Right ventricle myocardium superior (tissue), 1 donor: ENCODE results near the gene C17orf107. TPM values are rescaled to one million over a fixed set of nuclear protein-coding genes. Genes with fewer than 3 reads are reported as not detected.
"Not testable (repeated sequence)": the region's sequence is repeated elsewhere in the genome, so short reads cannot be mapped to it uniquely, and the experiment has no call there.

ENCODE experiments used
- ATAC-seq: fragments of 200-7000 bp; cut with Tn5 transposase; one replicate; pipeline ENCODE4 v1.9.1; 2020; ENCODE audit warnings: mild to moderate bottlenecking; ENCODE audit not compliant: poor library complexity
- DNase-seq: peaks from one replicate; pipeline ENCODE4 v3.0.0-alpha.2; 2020
- intact Hi-C: fragments of 100-400 bp; cut with DNase I; formaldehyde crosslinking; loops from one replicate; pipeline ENCODE4 v1.11.2; 2022
- long read RNA-seq: library from polyadenylated mRNA; unstranded; transcript quantifications from one replicate; pipeline ENCODE4 v2.0.0, GENCODE V29; 2021
- total RNA-seq: library from RNA; stranded (reverse); fragmentation: NEBNext Ultra II Directional; extraction: Animal tissue kit (Norgen Biotek cat#: 25700); gene quantifications from one replicate; pipeline ENCODE4 v1.2.1, GENCODE V29; 2021
- donor health status: DM: no; HTN: yes; CAD: no; lungs with severe emphysema.

Gene C17orf107
- total RNA-seq = 0.51 TPM
- long read RNA-seq, partial matches to known transcripts = 0 of 1 reads
- long read RNA-seq, other reads (novel, unspliced or antisense) = 0 of 1 reads

- ATAC-seq (peak; percentile 66), DNase-seq (peak; percentile 88)
- intact Hi-C loops = no loop called here
These were observed at the start of gene C17orf107 for GRCh38 chr17:4899341-4900230. Gene C17orf107 (plus strand): TSS chr17:4899536. CDS start chr17:4899763, 227 bp downstream.

DNA sequence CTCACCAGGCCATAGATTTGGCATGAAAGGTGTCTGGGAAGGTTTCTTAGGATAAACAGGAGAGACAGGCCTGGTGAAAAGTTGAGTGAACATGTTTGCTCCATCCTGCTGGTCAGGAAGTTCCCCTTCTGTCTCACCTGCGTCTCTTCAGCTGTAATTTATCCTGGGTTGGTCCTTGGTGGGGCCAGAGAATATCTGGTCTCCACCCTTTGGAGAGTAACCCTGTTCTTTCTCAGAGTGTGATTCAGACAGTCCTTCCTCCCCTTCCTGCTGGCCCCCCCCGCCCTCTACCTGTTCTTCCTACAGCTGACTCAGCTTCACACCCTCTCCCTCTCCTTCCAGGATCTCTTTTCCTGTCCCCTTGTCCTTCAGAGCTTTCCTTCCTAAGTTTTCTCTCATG is 49.1 kb upstream of the C17orf107 start:
- DNase-seq (no peak), ATAC-seq (no peak)
- intact Hi-C loops = no loop called here

GRCh38 chr17:4851084-4851483 is 48.3 kb upstream of the C17orf107 start:
- ATAC-seq = no peak

DNA sequence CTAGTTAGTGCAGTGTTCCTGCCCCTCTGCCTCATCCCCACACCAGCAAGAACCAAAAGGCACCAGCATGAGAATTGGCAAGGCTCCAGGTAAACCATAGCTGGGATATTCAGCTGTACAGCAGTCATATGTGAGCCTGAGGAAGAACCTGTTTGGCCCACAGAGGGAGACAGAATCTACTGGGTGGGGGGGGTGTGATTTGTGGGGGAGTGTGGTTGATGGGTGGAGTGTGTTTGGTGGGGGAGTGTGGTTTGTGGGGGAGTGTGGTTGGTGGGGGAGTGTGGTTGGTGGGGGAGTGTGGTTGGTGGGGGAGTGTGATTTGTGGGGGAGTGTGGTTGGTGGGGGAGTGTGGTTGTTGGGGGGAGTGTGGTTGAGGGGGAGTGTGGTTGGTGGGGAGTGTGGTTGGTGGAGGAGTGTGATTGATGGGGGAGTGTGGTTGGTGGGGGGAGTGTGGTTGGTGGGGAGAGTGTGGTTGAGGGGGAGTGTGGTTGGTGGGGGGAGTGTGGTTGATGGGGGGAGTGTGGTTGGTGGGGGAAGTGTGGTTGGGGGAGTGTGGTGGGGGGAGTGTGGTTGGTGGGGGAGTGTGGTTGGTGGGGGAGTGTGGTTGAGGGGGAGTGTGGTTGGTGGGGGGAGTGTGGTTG is 46.6 kb upstream of the C17orf107 start:
- intact Hi-C loops = no loop called here
- ATAC-seq (no peak), DNase-seq (no peak)

More at GRCh38 chr17:4851084-4851483, 48.3 kb upstream of the C17orf107 start:
- no peak for DNase-seq
- intact Hi-C loops = no loop called here

DNA sequence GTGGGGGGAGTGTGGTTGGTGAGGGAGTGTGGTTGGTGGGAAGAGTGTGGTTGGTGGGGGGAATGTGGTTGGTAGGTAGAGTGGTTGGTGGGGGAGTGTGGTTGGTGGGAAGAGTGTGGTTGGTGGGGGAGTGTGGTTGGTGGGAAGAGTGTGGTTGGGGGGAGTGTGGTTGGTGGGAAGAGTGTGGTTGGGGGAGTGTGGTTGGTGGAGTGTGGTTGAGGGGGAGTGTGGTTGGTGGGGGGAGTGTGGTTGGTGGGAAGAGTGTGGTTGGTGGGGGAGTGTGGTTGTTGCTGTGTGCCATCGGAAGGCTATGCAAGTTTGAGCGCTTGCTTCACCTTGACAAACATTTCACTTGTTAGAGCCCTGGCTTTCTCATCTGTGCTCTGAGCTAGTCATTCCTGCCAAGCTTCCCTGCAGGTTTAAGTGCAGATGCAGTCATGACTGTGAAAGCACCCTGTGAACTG is 46.1 kb upstream of the C17orf107 start:
- ATAC-seq (no peak), DNase-seq (no peak)
- intact Hi-C loops = no loop called here

DNA sequence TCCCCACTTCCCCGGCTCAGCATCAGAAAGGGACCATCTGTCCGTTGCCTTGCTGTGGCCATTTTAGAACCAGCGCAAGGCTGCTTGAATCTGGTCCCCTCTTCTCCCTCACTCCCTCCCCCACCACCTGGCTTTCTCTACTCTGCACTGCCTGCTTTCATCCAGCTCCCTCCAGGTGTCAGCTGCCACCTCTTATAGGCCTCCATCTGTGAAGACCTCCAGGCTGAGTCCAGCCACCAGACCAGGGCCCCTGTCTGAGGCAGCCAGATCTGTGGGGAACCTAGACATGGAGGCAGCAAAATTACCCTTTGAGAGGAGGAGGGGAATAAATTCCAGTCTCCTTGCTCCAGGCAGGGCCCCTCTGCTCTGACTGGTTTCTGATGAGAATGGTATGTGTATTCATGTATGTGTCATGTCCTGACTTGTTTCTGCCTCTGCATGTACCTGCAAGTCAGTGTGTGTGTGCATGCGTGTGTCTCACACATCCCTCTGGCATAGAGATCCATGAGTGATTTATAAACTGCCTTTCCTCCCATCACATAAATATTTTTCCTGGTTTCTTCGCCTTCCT is 45.1 kb upstream of the C17orf107 start:
- intact Hi-C loops = no loop called here
- no peak for ATAC-seq
- no peak for DNase-seq

GRCh38 chr17:4856271-4856936 is 42.9 kb upstream of the C17orf107 start:
- intact Hi-C loops = no loop called here
- no peak for DNase-seq
- ATAC-seq = no peak

DNA sequence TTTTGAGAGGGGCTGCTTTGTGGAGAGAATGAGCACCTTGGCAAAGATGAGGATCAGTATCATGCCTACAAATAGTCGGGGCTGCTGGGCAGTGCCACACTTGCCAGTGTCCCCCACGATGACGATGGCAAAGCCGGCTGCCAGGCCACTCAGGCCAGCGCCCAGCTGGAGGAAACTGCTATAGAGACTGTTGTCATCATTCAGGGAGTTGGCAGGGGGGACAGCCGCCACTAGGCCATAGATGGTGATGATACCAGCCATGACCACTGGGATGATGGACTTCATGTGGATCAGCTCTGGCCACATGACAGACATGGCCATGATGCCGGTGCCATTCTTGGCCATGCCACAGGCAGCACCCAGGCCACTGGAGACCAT is 42.4 kb upstream of the C17orf107 start:
- DNase-seq = no peak

GRCh38 chr17:4857347-4857746 is 42.0 kb upstream of the C17orf107 start:
- ATAC-seq, intact Hi-C loops, DNase-seq: not testable (repeated sequence)

More for the DNA sequence above, 42.4 kb upstream of the C17orf107 start:
- no peak for ATAC-seq
- intact Hi-C loops = no loop called here

DNA sequence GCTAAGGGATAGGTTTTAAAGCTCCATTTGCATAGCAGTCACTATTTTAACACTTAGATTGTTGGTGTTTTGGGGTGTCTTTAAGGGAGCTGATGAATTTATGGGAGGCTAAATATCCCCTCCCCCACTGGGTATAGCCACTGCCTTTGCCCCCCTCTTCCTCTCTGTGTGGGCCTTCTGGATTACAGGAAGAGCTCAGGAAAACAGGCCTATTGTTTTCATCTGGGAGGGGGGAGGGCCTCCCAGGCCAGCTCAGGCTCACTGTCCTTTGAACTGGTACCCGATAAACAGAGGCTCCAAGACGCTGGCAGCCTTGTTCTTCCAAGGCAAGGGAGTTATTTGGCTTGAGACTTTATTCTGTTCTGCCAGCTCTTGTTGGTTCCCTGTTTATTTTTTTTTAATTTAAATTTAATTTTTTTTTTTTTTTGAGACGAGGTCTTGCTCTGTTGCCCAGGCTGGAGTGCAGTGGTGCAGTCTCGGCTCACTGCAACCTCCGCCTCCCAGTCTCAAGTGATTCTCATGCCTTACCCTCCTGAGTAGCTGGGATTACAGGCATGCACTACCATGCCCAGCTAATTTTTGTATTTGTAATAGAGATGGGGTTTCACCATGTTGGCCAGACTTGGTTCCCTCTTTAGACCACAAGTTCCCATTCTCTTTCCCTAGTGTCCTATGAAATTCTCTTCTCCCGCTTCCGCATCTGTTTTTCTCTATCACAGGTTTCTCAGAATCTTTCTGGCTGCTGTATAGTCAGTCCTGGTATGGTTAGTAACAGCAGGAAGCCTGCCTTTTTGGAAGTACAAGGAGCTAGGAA is 41.1 kb upstream of the C17orf107 start:
- intact Hi-C loops = loop anchor here (2.0 kb wide), 1 partner anchor 23 kb away; no protein-coding TSS in a partner anchor
- DNase-seq (no peak), ATAC-seq (peak; percentile 35)

DNA sequence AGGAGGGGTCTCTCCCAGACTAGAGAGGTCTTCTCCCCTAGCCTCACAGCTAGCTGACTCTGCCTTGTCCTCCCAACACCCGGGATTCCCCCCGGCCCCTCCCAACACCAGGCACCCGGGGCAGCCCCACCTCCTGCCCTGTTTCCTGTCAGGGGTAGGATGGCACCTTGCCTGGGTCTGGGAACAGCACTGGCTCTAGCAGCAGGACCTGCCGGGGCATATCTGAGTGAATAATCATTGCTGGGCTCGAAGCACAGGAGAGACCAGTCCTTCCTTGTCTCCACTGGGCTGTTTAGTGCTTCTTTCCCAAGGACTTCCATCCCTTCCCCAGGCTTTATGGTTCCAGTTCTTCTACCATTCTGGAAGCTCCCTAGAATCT is 40.5 kb upstream of the C17orf107 start:
- intact Hi-C loops = loop anchor here (2.0 kb wide), 1 partner anchor 22 kb away; no protein-coding TSS in a partner anchor
- ATAC-seq = peak; percentile 85
- DNase-seq = peak; percentile 74

GRCh38 chr17:4859816-4860625 is 39.3 kb upstream of the C17orf107 start:
- ATAC-seq (no peak), DNase-seq (no peak)
- intact Hi-C loops = loop anchor here (2.0 kb wide), 1 partner anchor 21 kb away; no protein-coding TSS in a partner anchor

- DNase-seq = no peak
- intact Hi-C loops = no loop called here
These were observed 38.7 kb upstream of the C17orf107 start for GRCh38 chr17:4860651-4861050.

DNA sequence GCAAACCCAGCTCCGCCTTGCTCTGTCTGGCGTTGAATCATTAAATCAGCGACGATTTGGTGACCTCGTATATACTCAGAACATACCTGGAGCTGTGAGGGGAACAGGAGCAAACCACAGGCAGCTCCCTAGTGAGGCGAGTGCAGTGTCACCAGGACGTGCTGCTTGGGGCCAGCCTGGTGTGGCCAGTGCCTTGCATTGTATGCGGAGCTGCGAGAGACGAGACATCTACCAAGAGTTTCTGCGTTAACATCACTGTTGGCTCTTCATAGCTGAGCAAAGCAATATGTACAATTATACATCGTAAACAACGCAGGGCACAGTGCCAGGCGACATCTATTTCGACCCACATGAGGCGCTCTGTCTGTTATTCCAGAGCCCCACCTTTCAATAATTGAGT is 38.3 kb upstream of the C17orf107 start:
- intact Hi-C loops = no loop called here
- ATAC-seq (no peak), DNase-seq (no peak)

More at GRCh38 chr17:4860651-4861050, 38.7 kb upstream of the C17orf107 start:
- ATAC-seq = no peak

- DNase-seq = no peak
- no peak for ATAC-seq
- intact Hi-C loops = no loop called here
These were observed 36.6 kb upstream of the C17orf107 start for GRCh38 chr17:4862720-4863119.

DNA sequence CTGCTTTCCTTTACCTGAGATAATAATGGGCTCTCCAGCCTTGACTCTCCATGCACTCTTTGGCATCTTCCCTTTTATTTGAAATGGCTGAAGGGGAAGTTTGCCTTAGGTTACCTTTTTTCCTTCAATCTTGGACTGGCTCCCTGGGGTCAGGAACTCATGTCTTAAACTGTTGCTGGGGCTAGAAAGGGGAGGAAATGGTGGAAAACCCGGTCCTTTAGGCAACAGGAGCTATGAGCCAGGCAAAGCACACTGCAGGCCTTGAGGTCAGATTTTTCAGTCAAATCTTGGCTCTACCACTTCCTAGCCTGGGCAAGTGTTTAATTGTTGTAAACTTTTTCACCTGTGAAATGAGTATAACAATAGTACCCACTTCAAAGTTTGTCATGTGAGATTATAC is 36.0 kb upstream of the C17orf107 start:
- DNase-seq = no peak
- no peak for ATAC-seq
- intact Hi-C loops = no loop called here

GRCh38 chr17:4867535-4867934 is 31.8 kb upstream of the C17orf107 start:
- DNase-seq, ATAC-seq, intact Hi-C loops: not testable (repeated sequence)
